ENCODE data around the gene POU4F1.

- TF ChIP-seq CTCF (IDR thresholded peaks at IDR 0.05) (no peak), ZFX (IDR thresholded peaks at IDR 0.05; ENCODE audit: borderline replicate concordance) (no peak)
Measured at GRCh38 chr13:78601124-78601873, 2.1 kb downstream of the POU4F1 start.

All from 22Rv1 (cell line).